Progenitor cell of endocrine pancreas (in vitro differentiated cells): ENCODE results near the gene MYNN. TPM values are rescaled to one million over a fixed set of nuclear protein-coding genes. Genes with fewer than 3 reads are reported as not detected.
A peak's percentile ranks its signal among the peaks of the same experiment; 100 is the strongest.
"Not testable (repeated sequence)": the region's sequence is repeated elsewhere in the genome, so short reads cannot be mapped to it uniquely, and the experiment has no call there.

ENCODE experiments used
- DNase-seq: peaks from one replicate; pipeline ENCODE4 v3.0.0; 2021; ENCODE audit warnings: low spot score; ENCODE audit not compliant: unreplicated experiment
- H3K27ac Mint-ChIP-seq: 2 replicates; pipeline ENCODE4 v1.8.0; 2021; ENCODE audit warnings: mild to moderate bottlenecking, moderate library complexity, mixed read lengths
- H3K27me3 Mint-ChIP-seq: 2 replicates; pipeline ENCODE4 v1.8.0; 2021; ENCODE audit warnings: mixed read lengths
- H3K36me3 Mint-ChIP-seq: 2 replicates; pipeline ENCODE4 v1.8.0; 2022; ENCODE audit warnings: mixed read lengths; ENCODE audit not compliant: insufficient read depth
- H3K4me1 Mint-ChIP-seq: 2 replicates; pipeline ENCODE4 v1.8.0; 2021; ENCODE audit warnings: low read depth, mixed read lengths
- H3K4me3 Mint-ChIP-seq: 2 replicates; pipeline ENCODE4 v1.8.0; 2021; ENCODE audit warnings: low read depth, mild to moderate bottlenecking, moderate library complexity, mixed read lengths
- H3K9me3 Mint-ChIP-seq: 2 replicates; pipeline ENCODE4 v1.8.0; 2021; ENCODE audit warnings: low read depth, mixed read lengths
- long read RNA-seq: library from polyadenylated mRNA; unstranded; transcript quantifications from one replicate; pipeline ENCODE4 v2.0.0, GENCODE V29; 2020
- total RNA-seq: library from RNA; stranded (reverse); gene quantifications from 2 replicates; pipeline ENCODE4 v1.2.1, GENCODE V29; 2021
- TF ChIP-seq, protein P1 (sequence below): fragments of 200-600 bp; sonication (generic); IDR thresholded peaks from one replicate; pipeline ENCODE4 v1.5.0; 2021; ENCODE audit warnings: antibody characterized with exemption, mild to moderate bottlenecking; ENCODE audit not compliant: unreplicated experiment

The MYNN gene
- 15.5 and 15.8 TPM in 2 replicates for total RNA-seq
- long read RNA-seq, full-length matches to known transcripts, result 44 of 105 reads
- long read RNA-seq, partial matches to known transcripts, result 26 of 105 reads
- long read RNA-seq, other reads (novel, unspliced or antisense), result 35 of 105 reads

DNA sequence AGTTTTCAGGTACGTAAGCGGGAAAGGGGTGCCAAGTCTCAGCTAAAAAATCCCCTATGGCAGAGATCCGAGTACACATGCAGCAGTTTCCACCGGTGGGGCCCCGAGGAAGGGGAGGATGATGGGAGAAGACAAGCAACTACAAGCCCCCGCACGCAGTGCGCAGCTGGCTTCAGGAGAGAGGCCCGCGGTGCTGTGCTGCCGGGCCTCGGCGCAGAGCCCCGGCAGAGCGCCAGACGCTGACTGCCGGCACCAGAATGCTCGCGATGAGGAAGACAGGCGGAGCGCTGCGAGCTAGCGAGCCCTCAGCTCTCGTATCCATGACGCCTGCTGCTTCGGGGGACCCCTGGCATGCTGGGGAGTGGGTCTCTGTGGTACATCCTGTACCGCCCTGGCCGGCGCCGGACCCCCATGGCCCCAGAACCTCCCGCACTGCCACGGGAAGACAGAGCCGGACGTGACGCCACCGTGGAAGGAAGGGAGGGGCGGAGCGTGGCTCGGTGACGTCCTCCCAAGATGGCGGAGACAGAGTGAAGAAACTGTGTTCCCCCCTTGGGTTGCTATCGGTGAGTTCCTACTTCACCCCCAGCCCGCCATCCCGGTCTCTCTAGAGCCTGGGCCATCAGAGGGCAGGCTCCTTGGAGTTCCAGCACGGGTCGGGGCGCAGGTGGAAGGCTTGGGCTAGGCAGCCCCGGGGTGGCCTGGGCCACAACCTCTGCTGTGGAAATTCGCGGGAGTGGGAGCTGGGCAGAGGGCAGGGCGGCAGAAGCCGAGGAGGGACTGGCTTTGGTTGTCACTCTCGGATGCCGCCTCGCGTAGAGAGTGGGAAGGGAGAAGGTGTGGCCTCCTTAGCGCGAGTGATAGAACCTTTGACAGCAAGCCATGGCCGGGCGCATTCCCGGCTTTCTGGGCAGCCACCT lies at the start of gene MYNN:
Gene MYNN (plus strand): TSS at position 500 of the 920 bp plus-strand sequence. CDS start 900 bp downstream, outside the sequence.
- TF ChIP-seq, protein P1, sequence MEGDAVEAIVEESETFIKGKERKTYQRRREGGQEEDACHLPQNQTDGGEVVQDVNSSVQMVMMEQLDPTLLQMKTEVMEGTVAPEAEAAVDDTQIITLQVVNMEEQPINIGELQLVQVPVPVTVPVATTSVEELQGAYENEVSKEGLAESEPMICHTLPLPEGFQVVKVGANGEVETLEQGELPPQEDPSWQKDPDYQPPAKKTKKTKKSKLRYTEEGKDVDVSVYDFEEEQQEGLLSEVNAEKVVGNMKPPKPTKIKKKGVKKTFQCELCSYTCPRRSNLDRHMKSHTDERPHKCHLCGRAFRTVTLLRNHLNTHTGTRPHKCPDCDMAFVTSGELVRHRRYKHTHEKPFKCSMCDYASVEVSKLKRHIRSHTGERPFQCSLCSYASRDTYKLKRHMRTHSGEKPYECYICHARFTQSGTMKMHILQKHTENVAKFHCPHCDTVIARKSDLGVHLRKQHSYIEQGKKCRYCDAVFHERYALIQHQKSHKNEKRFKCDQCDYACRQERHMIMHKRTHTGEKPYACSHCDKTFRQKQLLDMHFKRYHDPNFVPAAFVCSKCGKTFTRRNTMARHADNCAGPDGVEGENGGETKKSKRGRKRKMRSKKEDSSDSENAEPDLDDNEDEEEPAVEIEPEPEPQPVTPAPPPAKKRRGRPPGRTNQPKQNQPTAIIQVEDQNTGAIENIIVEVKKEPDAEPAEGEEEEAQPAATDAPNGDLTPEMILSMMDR, result peak; percentile 25
- Mint-ChIP-seq H3K27me3 (no peaks in the 10 kb centered on the region), H3K9me3 (no peaks in the 10 kb centered on the region), H3K36me3 (peaks cover 8% of the 10 kb centered on the region), H3K4me1 (peaks cover 16% of the 10 kb centered on the region), H3K4me3 (peak within 1 kb of the TSS; percentile 99), H3K27ac (peak within 1 kb of the TSS; percentile 99)
- peak; percentile 75 for DNase-seq

DNA sequence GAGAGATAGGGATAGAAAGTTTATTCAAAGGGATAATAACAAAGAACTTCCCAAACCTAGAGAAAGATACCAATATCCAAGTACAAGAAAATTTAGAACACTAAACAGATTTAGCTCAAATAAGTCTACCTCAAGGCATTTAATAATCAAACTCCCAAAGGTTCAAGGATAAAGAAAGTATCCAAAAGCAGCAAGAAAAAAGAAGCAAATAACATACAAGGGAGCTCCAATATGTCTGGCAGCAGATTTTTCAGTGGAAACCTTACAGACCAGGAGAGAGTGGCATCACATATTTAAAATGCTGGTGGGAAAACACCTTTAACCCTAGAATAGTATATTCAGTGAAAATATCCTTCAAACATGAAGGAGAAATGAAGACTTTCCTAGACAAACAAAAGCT lies 41.3 kb upstream of the MYNN start:
- not testable (repeated sequence) for H3K4me3 Mint-ChIP-seq, H3K4me1 Mint-ChIP-seq
- H3K9me3 Mint-ChIP-seq, result peaks cover 51% of the 10 kb centered on the region

DNA sequence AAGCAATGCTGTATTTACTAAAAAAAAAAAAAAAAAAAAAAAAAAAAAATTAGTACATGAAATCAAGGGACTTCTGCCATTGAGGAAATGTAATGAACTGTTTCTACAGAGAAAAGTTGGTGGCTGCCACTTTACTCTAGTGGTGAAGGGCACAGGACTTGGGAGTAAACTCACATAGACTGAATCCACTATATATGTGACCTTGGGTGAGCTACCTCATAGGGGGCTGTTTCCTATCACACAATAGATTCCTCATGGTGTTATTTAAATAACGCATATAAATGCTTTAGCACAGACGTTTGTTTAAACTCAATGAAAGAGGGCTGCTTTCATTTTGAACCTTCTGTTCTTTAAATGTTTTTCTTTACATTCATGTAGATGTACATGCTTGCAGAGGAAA lies 34.1 kb upstream of the MYNN start:
- H3K9me3 Mint-ChIP-seq, result peaks cover 27% of the 10 kb centered on the region
- H3K36me3 Mint-ChIP-seq, result peaks cover 4% of the 10 kb centered on the region
- H3K4me3 Mint-ChIP-seq, result no peak overlapping the region
- H3K27ac Mint-ChIP-seq, result no peak overlapping the region
- H3K27me3 Mint-ChIP-seq, result no peaks in the 10 kb centered on the region
- DNase-seq, result no peak
- peaks cover 4% of the 10 kb centered on the region for H3K4me1 Mint-ChIP-seq
- TF ChIP-seq, protein P1, result no peak

More for the DNA sequence above, 41.3 kb upstream of the MYNN start:
- not testable (repeated sequence) for H3K27ac Mint-ChIP-seq, H3K36me3 Mint-ChIP-seq, DNase-seq, H3K27me3 Mint-ChIP-seq

DNA sequence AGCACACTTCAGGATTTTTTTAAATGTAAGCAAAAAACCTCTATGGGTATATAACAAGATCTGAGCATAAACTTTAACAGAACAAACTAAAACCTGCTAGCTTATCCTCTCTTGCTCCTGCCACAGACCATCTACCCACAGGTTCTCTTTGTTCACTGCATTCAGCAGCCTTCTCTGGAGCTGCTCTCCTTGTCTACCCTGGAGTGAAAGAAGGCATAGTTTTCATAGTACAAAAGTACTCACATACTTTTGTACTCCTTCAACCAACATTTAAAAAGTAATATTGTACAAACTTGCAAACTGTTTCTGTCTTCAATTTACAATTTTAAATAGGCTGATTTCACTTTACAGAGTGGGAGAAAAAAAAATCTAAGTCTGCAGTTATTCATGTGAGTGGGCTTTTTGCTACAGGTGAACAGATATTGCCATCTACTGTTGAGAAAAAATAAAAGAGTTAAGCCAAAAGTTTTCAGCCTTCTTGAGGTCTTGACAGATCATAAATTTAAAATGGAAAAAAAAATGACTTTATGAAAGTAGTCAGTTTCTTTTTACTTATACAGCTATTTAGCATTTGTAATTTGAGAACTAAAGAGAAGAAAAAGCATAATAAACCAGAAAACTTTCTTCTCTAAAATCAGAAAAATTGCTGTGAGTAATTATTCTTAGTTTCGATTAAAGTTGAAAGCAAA lies 28.7 kb upstream of the MYNN start:
- H3K9me3 Mint-ChIP-seq, result no peaks in the 10 kb centered on the region
- H3K4me3 Mint-ChIP-seq, result no peak overlapping the region
- TF ChIP-seq, protein P1, result peak; percentile 64
- no peak for DNase-seq
- H3K27ac Mint-ChIP-seq, result peak overlapping the region; percentile 38
- peaks cover 10% of the 10 kb centered on the region for H3K27me3 Mint-ChIP-seq
- H3K36me3 Mint-ChIP-seq, result no peaks in the 10 kb centered on the region
- H3K4me1 Mint-ChIP-seq, result peaks cover 15% of the 10 kb centered on the region

DNA sequence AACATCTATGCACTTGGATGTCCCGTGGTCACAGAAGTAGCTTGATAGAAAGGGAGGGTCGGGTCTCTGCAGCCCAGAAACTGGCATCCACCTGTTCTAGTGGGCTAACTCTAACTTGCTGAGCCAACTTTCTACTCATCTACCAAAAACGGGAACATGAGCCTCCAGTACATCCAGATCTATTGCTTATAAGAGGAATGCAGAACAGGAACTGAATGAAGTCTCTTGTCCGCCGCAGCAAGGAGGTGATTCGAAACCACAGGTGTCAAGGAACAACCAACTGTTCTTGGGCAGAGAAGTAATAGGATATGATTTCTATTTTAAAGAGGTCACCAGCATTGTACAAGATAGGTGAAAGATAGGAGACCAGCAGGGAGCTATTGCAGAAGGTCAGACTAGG lies 26.3 kb upstream of the MYNN start:
- Mint-ChIP-seq H3K4me3 (no peak overlapping the region), H3K9me3 (no peaks in the 10 kb centered on the region), H3K36me3 (no peaks in the 10 kb centered on the region), H3K4me1 (peaks cover 17% of the 10 kb centered on the region), H3K27me3 (peaks cover 12% of the 10 kb centered on the region), H3K27ac (no peak overlapping the region)
- TF ChIP-seq, protein P1, result no peak
- no peak for DNase-seq
